ENCODE data around the gene SSBP3.

GRCh38 chr1:54221113-54221834 is 184.9 kb downstream of the SSBP3 start:
- TF ChIP-seq CTCF (IDR thresholded peaks at IDR 0.05; ENCODE audit: insufficient read depth, low read length, poor library complexity, severe bottlenecking) (no peak), EZH2phosphoT487 (conservative IDR thresholded peaks at IDR 0.05; ENCODE audit: low read length) (no peak)
